Keratinocyte (primary cell): ENCODE results near the gene SH3PXD2B. TPM values are rescaled to one million over a fixed set of nuclear protein-coding genes. Genes with fewer than 3 reads are reported as not detected.

Source experiments
- DNase-seq: peaks from one replicate; pipeline ENCODE4 v3.0.0-alpha.2; 2011; ENCODE audit warnings: low read depth, missing footprints, low spot score
- FAIRE-seq: peaks from 2 replicates; lab custom pipeline; 2011; peaks lifted over from hg19 to GRCh38; lab: Jason Lieb, UNC
- H2AFZ ChIP-seq: 2 replicates; pipeline ENCODE4 v1.6.0; 2012; ENCODE audit warnings: low read length, control low read depth, inconsistent platforms; ENCODE audit not compliant: control insufficient read depth
- H3K27ac ChIP-seq: 2 replicates; pipeline ENCODE4 v1.5.1; 2011; ENCODE audit warnings: low read length; ENCODE audit not compliant: control insufficient read depth, insufficient read depth
- H3K27me3 ChIP-seq: 3 replicates; pipeline ENCODE4 v1.6.0; 2011; ENCODE audit warnings: low read length; ENCODE audit not compliant: control insufficient read depth, insufficient read depth; ENCODE audit errors: extremely low read depth
- H3K36me3 ChIP-seq, 2 experiments: 2 replicates in 1 of 2; 3 replicates in 1 of 2; pipeline ENCODE4 v1.5.1; 2011; ENCODE audit warnings: low read length in 2 of 2, mild to moderate bottlenecking in 1 of 2; ENCODE audit not compliant: control insufficient read depth in 2 of 2, insufficient read depth in 2 of 2; ENCODE audit errors: extremely low read depth in 1 of 2
- H3K4me1 ChIP-seq: 3 replicates; pipeline ENCODE4 v1.5.1; 2011; ENCODE audit warnings: low read length; ENCODE audit not compliant: control insufficient read depth, insufficient read depth; ENCODE audit errors: extremely low read depth
- H3K4me2 ChIP-seq: 3 replicates; pipeline ENCODE4 v1.6.0; 2011; ENCODE audit warnings: low read depth, low read length; ENCODE audit not compliant: control insufficient read depth, insufficient read depth; ENCODE audit errors: extremely low read depth
- H3K4me3 ChIP-seq, 3 experiments: fragments of 200-600 bp in 1 of 3; sonication (generic) in 1 of 3; 2 replicates in 2 of 3; 3 replicates in 1 of 3; pipeline ENCODE4 v1.5.1; 2011 to 2016; ENCODE audit warnings: low read length in 3 of 3, mild to moderate bottlenecking in 3 of 3, control low read depth in 2 of 3, inconsistent platforms in 1 of 3, low read depth in 1 of 3, mixed read lengths in 1 of 3, mixed run types in 1 of 3, moderate library complexity in 1 of 3; ENCODE audit not compliant: control insufficient read depth in 2 of 3, insufficient read depth in 2 of 3; ENCODE audit errors: extremely low read depth in 1 of 3
- H3K79me2 ChIP-seq: 2 replicates; pipeline ENCODE4 v1.6.0; 2012; ENCODE audit warnings: low read length; ENCODE audit not compliant: control insufficient read depth, insufficient read depth
- H3K9ac ChIP-seq: 3 replicates; pipeline ENCODE4 v1.6.0; 2011; ENCODE audit warnings: low read length; ENCODE audit not compliant: control insufficient read depth, insufficient read depth; ENCODE audit errors: extremely low read depth
- H3K9me1 ChIP-seq: 3 replicates; pipeline ENCODE4 v1.6.0; 2011; ENCODE audit warnings: low read length; ENCODE audit not compliant: control insufficient read depth, insufficient read depth; ENCODE audit errors: extremely low read depth
- H3K9me3 ChIP-seq: 2 replicates; pipeline ENCODE4 v1.5.1; 2012; ENCODE audit warnings: low read depth, low read length; ENCODE audit not compliant: control insufficient read depth
- H4K20me1 ChIP-seq: 3 replicates; pipeline ENCODE4 v1.6.0; 2011; ENCODE audit warnings: low read length; ENCODE audit not compliant: control insufficient read depth, insufficient read depth; ENCODE audit errors: extremely low read depth
- CTCF ChIP-seq, 3 experiments: IDR thresholded peaks in 1 of 3; conservative IDR thresholded peaks in 1 of 3; optimal IDR thresholded peaks in 1 of 3; 2 replicates in 2 of 3; 3 replicates in 1 of 3; pipeline versions ENCODE3 to v1.5.1; 2011; ENCODE audit warnings: low read length in 3 of 3, mild to moderate bottlenecking in 3 of 3, moderate library complexity in 2 of 3, control low read depth in 1 of 3, inconsistent platforms in 1 of 3; ENCODE audit not compliant: insufficient read depth in 2 of 3; ENCODE audit errors: extremely low read depth in 1 of 3
- EZH2 ChIP-seq: IDR thresholded peaks from one replicate; pipeline ENCODE4 v1.6.1; 2012; ENCODE audit warnings: inconsistent platforms, mild to moderate bottlenecking, low read length, moderate library complexity
- dilution Hi-C: fragments of 300-500 bp; cut with MboI; formaldehyde crosslinking; loops from one replicate; pipeline ENCODE4 v1.7.0; 2020; ENCODE audit warnings: low sequenced_read_pairs; ENCODE audit not compliant: extremely low pct_ligation_motif_present
- polyA plus RNA-seq, 5 experiments: library from polyadenylated mRNA; depleted of rRNA in 3 of 5; stranded (reverse) in 3 of 5; stranded (forward) in 1 of 5; unstranded in 1 of 5; fragments of >200 nt; gene quantifications; 1 replicate in 1 of 5; 2 replicates in 3 of 5; 3 replicates in 1 of 5; pipeline versions ENCODE4 v1.2.1 to v1.2.3, GENCODE V29; 2011 to 2012; ENCODE audit warnings: missing spikeins in 2 of 5, low read depth in 1 of 5, low replicate concordance in 1 of 5

The SH3PXD2B gene
- polyA plus RNA-seq, 1 donor (not counting 4 experiments of a cell fraction or from before 2014, with no cell fraction given) = 17.3 TPM

DNA sequence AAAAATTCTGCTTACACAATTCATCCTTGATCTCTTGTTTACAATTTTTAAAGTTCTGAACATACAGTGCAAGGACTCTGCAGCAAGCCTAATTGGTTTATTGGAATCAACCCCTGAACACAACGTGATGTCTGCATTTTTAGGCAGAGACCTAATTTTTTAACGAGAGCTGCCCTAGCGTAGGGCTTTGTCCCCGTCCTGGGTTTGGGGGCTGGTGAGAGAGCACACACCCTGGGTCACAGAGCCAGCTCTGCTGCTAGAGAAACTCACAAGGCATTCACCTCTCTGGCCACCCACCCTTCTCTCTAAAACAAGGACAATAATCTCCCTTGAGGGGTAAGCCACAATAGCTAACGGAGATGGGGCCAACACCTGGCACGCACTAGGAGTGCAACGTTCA lies 28.2 kb downstream of the SH3PXD2B start:
- peaks cover 6% of the 10 kb centered on the region for H3K4me1 ChIP-seq
- no peaks in the 10 kb centered on the region for H3K9me3 ChIP-seq
- H2AFZ ChIP-seq = no peak overlapping the region
- H3K36me3 ChIP-seq = peaks cover 1 to 8% of the 10 kb centered on the region in 2 experiments
- peaks cover 8% of the 10 kb centered on the region for H3K79me2 ChIP-seq
- H3K9me1 ChIP-seq = no peaks in the 10 kb centered on the region
- dilution Hi-C loops = no loop called here
- no peaks in the 10 kb centered on the region for H3K27me3 ChIP-seq
- H3K4me2 ChIP-seq = no peak overlapping the region
- DNase-seq = no peak
- no peak for TF ChIP-seq CTCF (optimal IDR thresholded peaks at IDR 0.05 in 1 of 3, IDR thresholded peaks at IDR 0.05 in 1 of 3, conservative IDR thresholded peaks at IDR 0.05 in 1 of 3; ENCODE audit: extremely low read depth in 1 of 3, insufficient read depth in 2 of 3, low read length in 3 of 3)
- TF ChIP-seq EZH2 = no peak
- H3K9ac ChIP-seq = no peak overlapping the region
- no peak overlapping the region for H3K4me3 ChIP-seq
- H3K27ac ChIP-seq = no peak overlapping the region
- H4K20me1 ChIP-seq = no peaks in the 10 kb centered on the region
- FAIRE-seq = no peak

DNA sequence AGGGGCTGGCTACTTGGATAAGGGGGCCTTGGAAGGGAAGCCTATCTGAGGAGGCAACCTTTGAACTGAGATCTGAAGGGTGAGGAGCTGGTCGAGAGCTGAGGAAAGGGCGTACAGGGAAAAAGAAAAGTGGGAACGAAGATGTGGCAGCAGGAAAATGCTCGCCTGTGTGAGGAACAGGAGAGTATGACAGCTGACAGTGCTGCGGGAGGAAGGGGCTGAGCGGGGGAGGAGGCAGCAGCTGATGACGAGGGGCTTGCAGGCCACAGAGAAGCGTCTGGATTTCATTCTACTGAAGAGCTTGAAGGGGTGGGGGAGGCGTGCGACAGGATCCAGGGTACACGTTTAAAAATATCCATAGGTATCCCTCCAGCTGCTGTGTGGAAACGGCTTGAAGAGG lies 28.9 kb downstream of the SH3PXD2B start:
- dilution Hi-C loops = no loop called here
- H3K4me2 ChIP-seq = no peak overlapping the region
- no peak for DNase-seq
- no peak for TF ChIP-seq EZH2
- TF ChIP-seq CTCF (optimal IDR thresholded peaks at IDR 0.05 in 1 of 3, IDR thresholded peaks at IDR 0.05 in 1 of 3, conservative IDR thresholded peaks at IDR 0.05 in 1 of 3; ENCODE audit: extremely low read depth in 1 of 3, insufficient read depth in 2 of 3, low read length in 3 of 3) = no peak
- H3K9me1 ChIP-seq = no peaks in the 10 kb centered on the region
- no peak overlapping the region for H2AFZ ChIP-seq
- peaks cover 1 to 8% of the 10 kb centered on the region in 2 experiments for H3K36me3 ChIP-seq
- no peak overlapping the region for H3K4me3 ChIP-seq
- no peaks in the 10 kb centered on the region for H4K20me1 ChIP-seq
- H3K9me3 ChIP-seq = no peaks in the 10 kb centered on the region
- no peak overlapping the region for H3K9ac ChIP-seq
- no peak overlapping the region for H3K27ac ChIP-seq
- H3K4me1 ChIP-seq = peaks cover 12% of the 10 kb centered on the region
- no peaks in the 10 kb centered on the region for H3K27me3 ChIP-seq
- H3K79me2 ChIP-seq = peaks cover 8% of the 10 kb centered on the region
- no peak for FAIRE-seq
